Mesenteric fat pad (tissue), 1 donor: ENCODE results near the gene MAT1A. TPM values are rescaled to one million over a fixed set of nuclear protein-coding genes. Genes with fewer than 3 reads are reported as not detected.

Source experiments
- DNase-seq: peaks from one replicate; pipeline ENCODE4 v3.0.0-alpha.2; 2020; ENCODE audit warnings: low spot score
- total RNA-seq: library from RNA; stranded (reverse); fragmentation: NEBNext Ultra II Directional; extraction: Animal tissue kit (Norgen Biotek cat#: 25700); gene quantifications from one replicate; pipeline ENCODE4 v1.2.1, GENCODE V29; 2021
- donor health status: DM: yes; HTN: yes; CAD: no.

MAT1A gene
- total RNA-seq, 1 donor from 2014 or later = 0.13 TPM

GRCh38 chr10:80283119-80283518, 6.3 kb downstream of the MAT1A start:
- DNase-seq = peak; percentile 65

GRCh38 chr10:80281784-80282765, 7.4 kb downstream of the MAT1A start:
- no peak for DNase-seq

DNA sequence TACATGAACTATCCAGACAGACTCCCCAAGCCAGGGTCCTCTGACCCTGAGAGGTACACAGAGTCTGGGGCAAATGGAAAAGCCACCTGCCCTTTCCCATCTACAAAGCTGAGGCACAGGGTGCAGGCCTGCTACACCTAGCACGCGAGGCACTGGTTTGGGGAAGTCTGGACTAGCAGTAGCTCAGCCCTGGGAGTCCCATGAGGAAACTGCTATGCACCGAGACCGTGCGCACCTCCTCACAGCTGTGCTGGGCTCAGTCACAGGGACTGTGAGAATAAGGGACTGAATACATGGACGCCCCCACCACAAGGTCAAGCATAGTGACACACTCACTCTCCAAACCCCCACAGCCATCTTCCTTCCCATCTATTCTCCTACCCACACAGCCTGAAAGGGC, 8.2 kb downstream of the MAT1A start:
- peak; percentile 53 for DNase-seq

DNA sequence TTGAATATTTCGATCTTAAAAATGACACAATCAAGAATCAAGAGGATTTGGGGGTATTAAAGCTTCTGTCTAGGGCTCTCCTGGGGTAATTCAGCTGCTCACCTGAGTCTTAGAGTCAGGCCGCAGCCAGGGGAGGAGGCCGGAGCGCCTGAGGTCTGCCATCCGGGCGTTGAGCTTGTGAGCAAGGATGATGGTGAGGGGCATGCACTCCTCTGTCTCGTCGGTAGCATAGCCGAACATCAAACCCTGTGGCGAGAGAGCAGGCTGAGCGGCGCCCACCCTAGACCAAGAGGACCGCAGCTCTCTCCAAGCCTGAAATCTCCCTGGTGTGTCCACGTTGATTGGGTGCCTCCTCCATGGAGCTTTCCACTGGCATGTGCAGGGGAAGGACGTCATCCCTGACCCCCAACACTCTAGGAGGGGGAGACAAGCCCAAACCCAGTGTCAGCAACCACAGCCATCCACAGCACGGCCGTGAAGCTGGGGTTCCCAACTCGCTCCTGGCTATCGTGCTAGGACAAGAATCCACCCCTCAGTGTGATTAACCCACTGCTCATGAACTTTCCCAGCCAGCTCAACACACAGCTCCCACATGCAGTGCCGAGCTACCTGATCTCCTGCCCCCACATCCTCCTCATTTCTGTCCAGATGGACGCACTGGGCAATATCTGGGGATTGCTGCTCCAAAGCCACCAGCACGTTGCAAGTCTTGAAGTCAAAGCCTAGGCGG, 9.2 kb downstream of the MAT1A start:
- DNase-seq = peak; percentile 78

DNA sequence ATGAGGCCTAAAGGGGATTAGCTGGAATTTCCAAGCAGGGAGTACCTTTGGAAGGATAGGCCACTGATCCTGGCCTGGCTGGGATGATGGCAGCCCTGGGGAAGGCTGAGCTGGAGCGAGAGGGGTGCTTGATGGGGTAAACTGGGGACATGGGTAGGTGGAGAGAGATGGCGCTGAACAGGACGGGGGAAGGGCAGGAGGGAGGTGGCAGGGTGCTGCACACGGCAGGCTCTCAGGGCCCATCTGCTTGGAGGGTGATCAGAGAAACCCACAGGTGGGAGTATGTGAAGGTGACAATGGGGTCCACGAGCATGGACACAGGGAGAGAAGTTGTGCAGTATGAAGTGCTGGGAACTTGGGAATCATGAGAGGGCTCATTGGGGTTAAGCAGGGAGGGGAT, 10.3 kb downstream of the MAT1A start:
- no peak for DNase-seq

- DNase-seq = no peak
Measured at GRCh38 chr10:80278480-80278879, 11.0 kb downstream of the MAT1A start.

DNA sequence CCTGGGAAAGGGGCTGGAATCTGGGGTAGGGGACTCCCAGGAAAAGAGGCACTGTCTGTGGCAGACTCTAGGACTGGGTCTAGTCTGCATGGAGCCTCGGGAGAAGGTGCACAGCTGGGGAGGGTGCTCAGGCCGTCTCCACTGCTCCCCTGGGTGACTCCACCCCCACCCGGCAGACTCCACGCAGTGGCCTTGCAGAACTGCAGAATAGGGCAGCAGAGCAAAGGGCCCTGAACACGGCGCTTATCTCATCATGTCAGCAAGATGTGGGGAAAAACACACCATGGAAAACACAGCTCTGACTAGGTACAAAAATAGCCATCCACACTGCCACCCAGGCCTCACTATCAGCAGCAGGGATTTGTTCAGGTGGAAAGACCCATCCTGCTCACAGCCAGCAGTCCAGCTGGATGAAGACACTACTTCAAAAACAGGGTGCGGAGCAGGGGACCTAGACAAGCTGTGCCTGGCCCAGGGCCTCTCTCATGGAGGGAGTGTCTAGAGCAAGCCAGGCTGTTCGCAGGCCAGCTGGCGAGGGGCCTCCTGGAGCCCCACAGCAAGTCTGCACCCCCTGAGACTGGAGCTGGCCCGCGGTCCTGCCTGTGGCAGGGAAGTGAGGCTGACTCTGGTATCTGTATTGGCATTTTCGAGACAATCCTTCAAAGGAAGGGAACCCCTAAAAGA, 11.7 kb downstream of the MAT1A start:
- DNase-seq = peak; percentile 80

DNA sequence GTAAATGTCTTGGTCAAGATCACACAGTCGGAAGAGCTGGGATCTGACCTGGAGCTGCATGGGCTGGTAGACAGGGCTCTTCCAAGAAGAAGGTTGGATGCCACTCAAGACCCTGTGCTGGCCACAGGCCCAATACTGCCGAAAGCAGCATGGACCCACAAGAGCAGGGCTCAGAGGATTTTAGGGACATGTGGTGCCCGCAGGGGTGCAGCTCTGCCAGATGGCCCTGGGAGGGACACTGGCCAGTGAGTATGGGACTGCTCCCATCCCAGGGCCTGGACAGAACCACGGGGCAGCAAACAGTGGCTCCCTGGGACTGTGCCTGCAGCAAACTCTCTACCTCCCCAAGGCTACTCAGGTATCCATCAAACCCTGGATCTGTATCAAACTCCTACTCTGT, 12.4 kb downstream of the MAT1A start:
- DNase-seq = peak; percentile 30

DNA sequence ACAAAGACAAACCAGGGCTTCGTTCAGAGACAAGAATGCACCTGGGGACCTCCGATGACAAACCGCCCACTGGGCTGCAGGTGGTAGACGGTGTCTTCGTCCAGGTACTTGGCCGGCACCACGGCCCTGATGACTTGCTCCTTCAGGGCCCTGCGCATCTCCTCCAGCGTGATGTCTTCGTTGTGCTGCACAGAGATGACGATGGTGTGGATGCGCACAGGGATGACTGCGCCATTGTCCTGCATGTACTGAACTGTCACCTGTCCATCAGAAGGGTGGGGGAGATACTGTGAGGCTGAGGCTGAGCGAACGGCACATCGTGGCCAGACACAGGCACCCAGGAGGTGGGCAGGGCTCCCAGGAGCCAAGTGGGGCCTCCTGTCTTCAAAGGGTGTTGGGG, 13.1 kb downstream of the MAT1A start:
- no peak for DNase-seq

DNA sequence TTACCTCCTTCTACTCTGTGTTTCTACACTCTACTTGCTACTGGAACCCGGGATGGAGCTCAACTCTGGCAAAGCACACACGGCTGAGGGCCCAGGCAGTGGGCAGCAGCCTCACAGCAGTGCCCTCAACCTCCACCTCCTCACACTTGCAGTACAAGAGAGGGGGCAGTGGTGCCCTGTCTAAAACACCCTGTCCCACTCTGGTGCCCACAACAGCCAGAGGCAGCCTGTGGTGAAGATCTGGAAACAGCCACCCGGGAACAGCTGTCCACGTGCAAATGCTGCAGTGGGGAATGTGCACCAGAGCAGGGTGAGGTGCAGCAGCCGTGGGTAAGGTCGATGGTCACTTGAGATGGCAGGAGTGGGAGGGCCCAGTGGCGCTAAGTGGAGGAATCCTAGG, 13.7 kb downstream of the MAT1A start:
- DNase-seq = peak; percentile 73

DNA sequence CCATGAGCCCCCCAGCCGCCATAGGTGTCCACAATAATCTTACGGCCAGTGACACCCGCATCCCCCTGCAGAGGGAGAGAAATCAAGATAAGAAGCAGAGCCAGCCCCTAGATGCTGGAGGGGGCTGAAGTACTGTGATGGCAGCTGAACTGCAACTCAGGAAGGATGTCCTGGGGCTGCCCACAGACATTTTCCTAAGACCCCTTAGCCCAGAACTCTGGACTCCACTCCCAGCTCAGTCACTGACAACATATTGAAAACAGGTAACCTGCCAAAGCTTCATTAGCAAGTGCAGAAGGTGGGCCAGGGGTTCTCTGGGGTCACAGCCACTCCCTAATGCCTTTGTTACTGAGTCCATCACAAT, 14.3 kb downstream of the MAT1A start:
- peak; percentile 55 for DNase-seq

DNA sequence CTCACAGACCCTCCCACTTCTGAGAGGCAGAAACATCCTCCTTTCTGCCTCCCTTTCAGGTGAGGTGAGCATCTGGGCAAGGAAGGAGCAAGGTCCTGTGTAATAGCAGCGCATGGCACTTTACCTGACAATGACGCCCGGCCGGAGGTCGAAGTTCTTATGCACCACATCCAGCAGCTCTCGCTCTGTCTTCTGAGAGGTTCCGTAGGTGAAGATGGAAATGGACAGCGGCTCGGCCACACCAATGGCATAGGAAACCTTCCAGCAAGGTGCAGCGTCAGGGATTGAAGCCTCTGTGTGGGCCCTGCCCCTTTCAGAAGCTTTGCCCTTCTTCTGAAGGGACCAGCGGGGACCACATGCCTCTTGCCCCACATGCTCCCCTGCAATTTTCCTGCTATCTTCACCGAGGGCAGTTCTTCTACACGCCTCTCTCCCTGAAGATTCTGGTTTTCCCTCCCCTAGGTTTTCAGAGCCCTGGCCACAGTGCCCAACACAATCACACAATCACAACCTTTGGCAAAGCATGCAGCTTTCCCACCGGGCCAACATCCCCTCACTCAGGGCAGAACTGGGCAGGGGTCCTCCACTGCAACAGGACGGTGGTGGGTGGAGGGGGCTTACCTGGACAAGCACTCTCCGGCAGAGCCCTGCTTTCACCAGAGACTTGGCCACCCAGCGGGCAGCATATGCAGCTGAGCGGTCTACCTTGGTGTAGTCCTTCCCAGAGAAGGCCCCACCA, 14.9 kb downstream of the MAT1A start:
- peak; percentile 86 for DNase-seq

GRCh38 chr10:80273523-80274170, 15.8 kb downstream of the MAT1A start:
- peak; percentile 73 for DNase-seq

DNA sequence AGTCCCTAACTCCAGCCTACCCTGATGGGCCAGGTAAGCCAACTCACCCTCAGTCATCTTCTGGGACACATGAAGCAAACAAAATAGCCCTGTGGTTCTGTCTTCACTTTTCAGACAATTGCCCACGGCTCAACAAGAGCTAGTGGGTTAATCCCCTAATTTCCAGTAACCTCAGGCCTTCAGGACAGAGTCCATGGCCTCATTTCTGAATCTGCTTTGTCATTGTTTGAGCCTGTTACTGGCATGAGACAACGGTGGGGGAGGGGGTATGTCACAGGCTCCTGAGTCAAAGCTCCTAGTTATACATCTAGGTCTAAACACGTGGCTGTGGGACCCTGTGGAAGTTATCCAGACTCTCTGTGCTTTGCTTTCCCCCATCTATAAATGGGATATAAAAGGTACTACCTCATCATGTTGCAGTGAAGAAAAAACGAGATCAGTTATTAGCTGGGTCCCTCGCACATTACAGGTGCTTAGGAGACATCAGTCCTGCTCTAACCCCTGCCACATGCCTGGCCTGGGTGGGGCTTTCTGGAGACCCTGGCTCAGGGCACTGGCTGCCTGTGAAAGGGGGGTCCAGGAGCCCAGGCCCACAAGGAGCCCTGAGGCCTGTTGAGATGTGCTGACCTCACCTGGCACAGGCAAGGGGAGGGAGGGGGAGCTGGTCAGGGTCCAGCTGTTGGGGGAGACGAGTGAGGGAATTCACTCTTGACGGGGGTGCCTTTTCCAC, 16.5 kb downstream of the MAT1A start:
- peak; percentile 73 for DNase-seq

DNA sequence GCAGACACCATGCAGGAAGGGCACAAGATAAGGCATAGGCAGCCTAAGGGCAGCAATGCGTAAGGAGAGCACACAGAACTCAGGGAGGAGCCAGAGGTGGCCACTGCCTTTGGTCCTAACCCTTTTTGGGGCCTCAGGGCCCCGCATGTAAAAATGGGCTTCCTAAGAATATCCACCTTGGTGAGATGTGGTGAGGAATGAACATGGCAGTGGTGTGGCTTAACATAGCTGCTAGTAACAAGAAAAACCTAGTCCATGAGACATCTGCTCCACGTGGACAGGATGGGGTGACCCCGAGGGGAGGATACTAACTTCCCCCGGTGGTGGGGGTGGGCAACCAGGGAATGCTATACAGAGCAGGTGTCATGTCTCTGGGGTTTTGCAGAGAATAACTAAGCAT, 18.0 kb downstream of the MAT1A start:
- no peak for DNase-seq

- peak; percentile 65 for DNase-seq
Measured at GRCh38 chr10:80270887-80271286, 18.6 kb downstream of the MAT1A start.

DNA sequence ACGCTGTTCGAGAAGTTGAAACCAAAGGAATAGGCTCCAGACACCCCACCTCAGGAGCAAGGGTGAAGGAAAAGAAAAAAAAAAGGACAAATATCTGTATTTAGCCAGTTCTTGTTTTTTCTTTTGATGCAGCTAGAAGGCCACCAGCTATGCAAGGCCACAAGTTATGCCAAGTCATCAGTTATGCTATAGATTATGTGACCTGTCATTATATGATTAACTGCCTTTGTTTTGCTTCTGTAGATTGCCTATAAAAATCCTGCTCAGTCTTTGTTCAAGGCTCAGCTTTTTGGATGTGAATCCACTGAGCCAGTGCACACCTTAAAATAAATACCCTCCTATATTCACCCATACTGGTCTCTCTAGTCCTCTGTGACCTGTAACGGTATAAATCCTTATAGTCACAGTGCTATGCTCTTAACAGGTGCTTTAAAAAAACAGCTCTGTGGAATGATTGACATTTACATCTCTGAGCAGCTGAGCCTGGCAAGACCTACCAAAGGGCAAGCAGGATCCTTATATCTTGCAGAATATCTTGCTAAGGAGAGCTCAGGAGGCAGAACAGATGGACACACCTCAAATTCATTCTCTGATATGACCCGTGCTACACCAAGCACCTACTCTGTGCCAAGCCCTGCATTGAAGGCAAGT, 20.4 kb downstream of the MAT1A start:
- no peak for DNase-seq

GRCh38 chr10:80268266-80268665, 21.2 kb downstream of the MAT1A start:
- DNase-seq = no peak

DNA sequence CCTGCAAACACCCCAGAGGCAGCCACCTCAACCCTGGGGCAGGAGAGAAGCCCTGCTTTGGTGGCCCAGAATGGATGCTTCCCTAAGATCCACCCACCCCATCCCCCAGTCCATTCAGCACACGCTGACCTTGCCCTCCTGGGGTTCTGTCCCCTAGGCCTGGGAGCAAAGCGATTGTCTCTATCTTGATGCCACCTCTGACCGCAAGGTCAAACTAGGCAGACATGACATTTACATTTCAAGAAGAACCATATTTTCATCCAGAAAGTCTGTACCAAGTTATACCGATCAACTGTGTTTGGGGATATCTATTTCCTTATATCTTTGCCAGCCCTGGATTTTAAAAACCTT, 23.0 kb downstream of the MAT1A start:
- DNase-seq = no peak
